ENCODE data around the gene RGS6.

Gene RGS6

DNA sequence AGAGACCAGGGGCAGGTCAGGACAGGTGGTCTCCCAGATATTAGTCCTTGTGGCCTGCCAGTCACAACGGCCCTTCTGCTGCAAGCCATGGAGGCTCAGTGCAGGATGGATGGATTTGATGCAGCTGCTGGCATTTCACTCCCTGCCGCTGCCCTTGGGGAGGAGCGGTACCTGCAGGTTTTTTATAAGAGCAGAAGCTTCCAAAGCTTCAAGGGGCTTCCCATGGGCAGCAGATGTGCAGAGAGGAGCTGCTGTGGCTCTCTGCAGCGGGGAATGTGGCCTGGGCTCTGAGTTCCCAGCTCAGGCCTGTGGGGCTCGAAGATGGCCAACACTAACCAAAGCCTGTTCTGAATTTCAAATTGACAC lies 582.4 kb downstream of the RGS6 start:
- DNase-seq (ENCODE audit: low spot score), result no peak
- in situ Hi-C loops (cut with MboI; ENCODE audit: low pct_unique_long_range_greater_than_20kb, low sequenced_read_pairs, unreplicated experiment), result loop anchor here (5.0 kb wide), 1 partner anchor 383 kb away; no protein-coding TSS in a partner anchor
- no peak for TF ChIP-seq CTCF (IDR thresholded peaks at IDR 0.05; ENCODE audit: extremely low read depth, insufficient read depth, missing control alignments)

DNA sequence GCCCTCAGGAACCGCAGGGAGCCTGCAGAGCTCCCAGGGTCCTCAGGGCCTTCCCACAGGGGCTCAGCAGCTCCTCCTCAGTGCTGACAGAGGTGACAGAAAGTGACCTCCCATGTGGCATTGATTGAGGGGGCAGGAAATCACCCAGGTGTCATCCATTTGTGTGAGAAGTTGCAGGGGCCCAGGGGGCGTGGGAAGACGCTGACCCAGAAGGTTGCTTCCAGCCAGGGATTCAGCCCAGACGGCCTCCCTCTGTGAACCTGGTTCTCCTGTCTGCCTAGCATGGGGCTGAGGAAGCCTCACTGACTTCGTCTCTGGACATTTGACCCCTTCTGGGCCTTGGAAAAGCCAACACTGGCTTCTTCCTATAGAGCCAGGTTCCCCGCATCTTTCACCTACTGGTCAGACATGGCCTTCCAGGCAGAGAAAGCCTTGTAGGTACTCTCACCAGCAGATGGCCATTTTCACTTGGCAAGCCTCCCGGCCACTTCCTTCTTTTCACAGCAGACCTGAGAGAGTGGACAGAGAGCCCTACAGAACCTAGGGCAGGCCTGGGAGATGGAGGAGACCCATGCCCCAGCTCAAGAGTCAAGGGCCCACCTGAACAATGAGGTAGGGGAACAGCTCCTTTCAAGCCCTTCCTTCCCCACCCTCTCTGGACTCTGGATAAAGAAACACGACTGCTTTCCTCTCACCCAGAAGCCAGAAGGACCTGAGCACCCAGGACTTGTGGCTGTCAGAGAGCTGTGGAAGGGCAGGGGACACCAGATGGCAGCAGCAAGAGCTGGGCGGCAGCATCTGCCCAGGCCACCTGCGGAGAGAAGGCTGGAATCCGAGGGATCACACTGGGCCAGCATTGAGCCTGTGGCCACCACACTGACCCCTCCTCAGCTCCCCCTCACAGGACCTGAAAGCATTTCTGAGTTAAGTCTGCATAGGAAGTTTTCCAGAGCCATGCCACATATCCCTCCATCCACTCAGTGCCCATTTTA lies 583.8 kb downstream of the RGS6 start:
- in situ Hi-C loops (cut with MboI; ENCODE audit: low pct_unique_long_range_greater_than_20kb, low sequenced_read_pairs, unreplicated experiment), result no loop called here
- DNase-seq (ENCODE audit: low spot score), result no peak
- TF ChIP-seq CTCF (IDR thresholded peaks at IDR 0.05; ENCODE audit: extremely low read depth, insufficient read depth, missing control alignments), result no peak

- in situ Hi-C loops (cut with MboI; ENCODE audit: low pct_unique_long_range_greater_than_20kb, low sequenced_read_pairs, unreplicated experiment), result no loop called here
- peak; percentile 36 for DNase-seq (ENCODE audit: low spot score)
- peak; percentile 95 for TF ChIP-seq CTCF (IDR thresholded peaks at IDR 0.05; ENCODE audit: extremely low read depth, insufficient read depth, missing control alignments)
Measured at GRCh38 chr14:72516936-72517700, 584.9 kb downstream of the RGS6 start.

DNA sequence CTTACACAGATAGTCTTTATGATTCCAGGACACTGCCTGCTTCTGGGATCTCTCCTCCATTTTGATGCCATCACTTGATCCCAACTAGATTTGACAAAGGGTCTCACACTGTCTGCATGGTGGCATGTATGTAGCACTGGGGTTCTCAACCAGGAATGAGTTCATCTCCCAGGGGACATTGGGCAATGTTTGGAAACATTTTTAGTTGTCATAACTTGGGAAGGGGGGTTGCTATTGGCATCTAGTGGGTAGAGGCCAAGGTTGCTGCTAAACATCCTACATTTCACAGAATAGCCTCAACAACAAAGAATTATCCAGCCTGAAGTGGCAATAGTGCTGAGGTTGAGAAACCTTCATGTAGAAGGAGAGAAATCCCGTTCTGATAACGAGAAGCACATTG lies 585.5 kb downstream of the RGS6 start:
- in situ Hi-C loops (cut with MboI; ENCODE audit: low pct_unique_long_range_greater_than_20kb, low sequenced_read_pairs, unreplicated experiment), result no loop called here
- TF ChIP-seq CTCF (IDR thresholded peaks at IDR 0.05; ENCODE audit: extremely low read depth, insufficient read depth, missing control alignments), result no peak
- DNase-seq (ENCODE audit: low spot score), result no peak

DNA sequence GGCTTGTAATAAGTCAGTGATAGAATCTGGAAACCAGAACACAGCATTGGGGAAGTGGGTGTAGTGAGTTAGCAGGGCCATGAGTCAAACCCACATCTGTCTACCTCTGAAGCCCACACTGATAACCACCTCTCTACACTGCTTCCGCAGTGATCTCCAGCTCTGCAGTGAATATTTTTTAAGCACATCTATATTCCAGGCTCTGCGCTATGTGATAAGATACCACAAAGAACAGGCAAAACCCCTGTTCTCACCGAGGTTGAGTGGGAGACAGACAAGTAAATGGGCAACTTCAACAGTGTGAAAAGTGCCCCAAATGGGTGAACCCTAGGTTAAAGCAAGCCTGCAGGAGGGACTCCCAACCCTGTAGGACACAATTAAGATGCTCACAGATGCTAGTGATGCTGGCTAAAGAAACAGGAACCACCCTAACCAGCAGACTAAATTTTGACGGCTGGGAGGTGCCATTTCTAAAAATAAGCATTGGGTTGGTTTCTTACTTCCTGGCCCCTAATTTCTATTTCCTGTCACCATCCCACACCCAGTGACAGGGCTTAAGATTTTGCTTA lies 586.7 kb downstream of the RGS6 start:
- peak; percentile 48 for DNase-seq (ENCODE audit: low spot score)
- in situ Hi-C loops (cut with MboI; ENCODE audit: low pct_unique_long_range_greater_than_20kb, low sequenced_read_pairs, unreplicated experiment), result no loop called here
- TF ChIP-seq CTCF (IDR thresholded peaks at IDR 0.05; ENCODE audit: extremely low read depth, insufficient read depth, missing control alignments), result no peak

DNA sequence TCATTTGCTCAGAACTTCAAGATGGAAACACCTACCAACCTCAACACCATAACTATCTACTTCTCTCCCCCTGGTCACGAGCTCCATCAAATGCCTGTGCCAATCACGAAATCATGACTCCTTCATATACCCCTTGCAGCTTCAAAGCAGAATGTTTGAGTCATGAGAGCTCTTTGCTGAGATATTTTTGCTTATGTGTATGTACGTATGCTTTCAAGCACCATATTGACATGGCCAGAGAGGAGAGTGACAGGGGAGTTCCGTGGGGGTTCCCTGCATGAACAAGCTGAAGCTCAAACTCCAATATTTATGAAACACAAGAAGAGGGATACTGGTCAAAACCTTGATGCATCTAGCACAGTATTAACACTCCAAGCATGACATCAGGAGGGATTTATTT lies 587.3 kb downstream of the RGS6 start:
- no peak for DNase-seq (ENCODE audit: low spot score)
- in situ Hi-C loops (cut with MboI; ENCODE audit: low pct_unique_long_range_greater_than_20kb, low sequenced_read_pairs, unreplicated experiment), result no loop called here
- TF ChIP-seq CTCF (IDR thresholded peaks at IDR 0.05; ENCODE audit: extremely low read depth, insufficient read depth, missing control alignments), result no peak

Data from GM13977 (cell line).